Activated naive CD4-positive, alpha-beta T cell (primary cell): ENCODE data around the gene TAF11L14.

Experiments
- DNase-seq, 4 experiments: peaks; one replicate each; lab custom pipeline; 2025; lab: John Stamatoyannopoulos, UW

The TAF11L14 gene

GRCh38 chr5:17679597-17680203 lies 45.4 kb downstream of the TAF11L14 start:
- no peak for DNase-seq

- no peak for DNase-seq
Measured at GRCh38 chr5:17680737-17681136, 46.5 kb downstream of the TAF11L14 start.
